K562 (cell line): ENCODE results near the gene PUM1. TPM values are rescaled to one million over a fixed set of nuclear protein-coding genes. Genes with fewer than 3 reads are reported as not detected.
A peak's percentile ranks its signal among the peaks of the same experiment; 100 is the strongest.

Experiments used
- ATAC-seq: fragments of 200-7000 bp; cut with Tn5 transposase; 3 replicates; pipeline ENCODE4 v1.9.1; 2020; ENCODE audit warnings: moderate library complexity
- BruUV-seq: library from RNA; stranded (reverse); fragments of 400-500 nt; replicated peaks from 2 replicates; lab custom pipeline; 2021; lab: Mats Ljungman, UMichigan
- CTCF ChIA-PET: fragments of 300-600 bp; formaldehyde crosslinking; extraction: SDS; loops from one replicate; lab custom pipeline; 2021; ENCODE audit warnings: low intra/inter-chr PET ratio; lab: Yijun Ruan, JAX
- POLR2A ChIA-PET: fragments of 300-600, 350-650 bp; sonication (Branson Sonifier 250); formaldehyde crosslinking; extraction: SDS; loops from one replicate; lab custom pipeline; 2021; ENCODE audit warnings: antibody characterized with exemption, inconsistent platforms; lab: Yijun Ruan, JAX
- DNase-seq, 4 experiments: peaks; one replicate each; pipeline versions ENCODE4 v3.0.0 to v3.0.0-alpha.2; 2011 to 2018; ENCODE audit warnings: low spot score in 3 of 4, mixed read lengths in 3 of 4; ENCODE audit errors: extremely low read depth in 1 of 4
- FAIRE-seq: peaks from 2 replicates; lab custom pipeline; 2011; peaks lifted over from hg19 to GRCh38; lab: Jason Lieb, UNC
- H2AFZ ChIP-seq: 2 replicates; pipeline ENCODE4 v1.6.0; 2011; ENCODE audit warnings: low read depth, low read length, control low read depth, inconsistent platforms
- H3K27ac ChIP-seq: fragments of 200-600 bp; 3 replicates; pipeline ENCODE4 v1.8.0; 2011; ENCODE audit warnings: low read depth, mild to moderate bottlenecking, control low read depth, inconsistent platforms, low read length, moderate library complexity, mixed read lengths; ENCODE audit errors: extremely low read depth
- H3K27me3 ChIP-seq, 2 experiments: fragments of 300-600 bp in 1 of 2; 2 replicates in 1 of 2; 3 replicates in 1 of 2; pipeline versions ENCODE4 v1.6.0 to v1.8.0; 2011; ENCODE audit warnings: inconsistent platforms in 2 of 2, low read length in 2 of 2, mild to moderate bottlenecking in 1 of 2, mixed read lengths in 1 of 2, moderate library complexity in 1 of 2; ENCODE audit not compliant: control insufficient read depth in 2 of 2, insufficient read depth in 2 of 2
- H3K36me3 ChIP-seq: fragments of 300-600 bp; 3 replicates; pipeline ENCODE4 v1.8.0; 2011; ENCODE audit warnings: mild to moderate bottlenecking, low read length, inconsistent platforms; ENCODE audit not compliant: control insufficient read depth, insufficient read depth
- H3K4me1 ChIP-seq, 2 experiments: fragments of 200-600 bp in 1 of 2; replicated peaks in 1 of 2; 2 replicates in 1 of 2; 3 replicates in 1 of 2; pipeline versions ENCODE4 v1.5.1 to v1.8.0; 2011; ENCODE audit warnings: inconsistent platforms in 2 of 2, low read length in 2 of 2, mild to moderate bottlenecking in 1 of 2, mixed read lengths in 1 of 2, moderate library complexity in 1 of 2; ENCODE audit not compliant: control insufficient read depth in 2 of 2, insufficient read depth in 2 of 2
- H3K4me2 ChIP-seq: 2 replicates; pipeline ENCODE4 v1.6.1; 2011; ENCODE audit warnings: low read length, control low read depth, inconsistent platforms, mixed read lengths; ENCODE audit not compliant: insufficient read depth
- H3K4me3 ChIP-seq: fragments of 200-600 bp; sonication (generic), shearing (Covaris generic); 2 replicates; pipeline ENCODE4 v1.5.1; 2016; ENCODE audit warnings: control low read depth, inconsistent platforms
- H3K79me2 ChIP-seq: fragments of 200-600 bp; 3 replicates; pipeline ENCODE4 v1.8.0; 2011; ENCODE audit warnings: low read length, inconsistent platforms; ENCODE audit not compliant: control insufficient read depth, insufficient read depth
- H3K9ac ChIP-seq, 2 experiments: 2 replicates each; pipeline versions ENCODE4 v1.6.0 to v1.6.1; 2011; ENCODE audit warnings: low read depth in 2 of 2, low read length in 2 of 2, control low read depth in 1 of 2, inconsistent platforms in 1 of 2, mild to moderate bottlenecking in 1 of 2, mixed read lengths in 1 of 2; ENCODE audit not compliant: insufficient read depth in 1 of 2
- H3K9me1 ChIP-seq: one replicate; pipeline ENCODE4 v1.6.0; 2011; ENCODE audit warnings: inconsistent platforms, mild to moderate bottlenecking, low read length, moderate library complexity; ENCODE audit not compliant: control insufficient read depth, insufficient read depth
- H3K9me3 ChIP-seq: replicated peaks from 2 replicates; pipeline ENCODE4 v1.5.1; 2011; ENCODE audit warnings: low read depth, low read length, inconsistent platforms; ENCODE audit not compliant: control insufficient read depth, insufficient read depth
- H4K20me1 ChIP-seq: replicated peaks from 2 replicates; pipeline ENCODE4 v1.6.1; 2011; ENCODE audit warnings: low read length, inconsistent platforms, mixed read lengths; ENCODE audit not compliant: control insufficient read depth, insufficient read depth
- BCOR ChIP-seq: fragments of 450-650 bp; IDR thresholded peaks from 2 replicates; pipeline ENCODE4 v1.6.1; 2016
- CEBPB ChIP-seq: fragments of 450-650 bp; IDR thresholded peaks from 2 replicates; pipeline ENCODE4 v1.6.1; 2016; ENCODE audit warnings: missing genetic modification characterization, missing compliant biosample characterization
- ELF1 ChIP-seq: fragments of 200-800 bp; sonication (Bioruptor generic); IDR thresholded peaks from 2 replicates; pipeline ENCODE4 v1.6.1; 2016; ENCODE audit warnings: missing genetic modification characterization, missing compliant biosample characterization
- TFAM ChIP-seq: fragments of 250-450 bp; sonication (Bioruptor Pico); conservative IDR thresholded peaks from 2 replicates; pipeline ENCODE4 v1.5.0; 2021; ENCODE audit warnings: mild to moderate bottlenecking, moderate library complexity
- WGBS: fragments of 100-300 bp; shearing (Covaris generic); methylation state at CpG from one replicate; pipeline ENCODE4 v1.1.6; 2016; ENCODE audit warnings: low coverage, mixed read lengths; ENCODE audit not compliant: insufficient coverage; ENCODE audit errors: missing lambda C conversion rate; 5-methylcytosine and 5-hydroxymethylcytosine counted together
- in situ Hi-C: fragments of 300-500 bp; cut with MboI; formaldehyde crosslinking; loops from 4 replicates; pipeline ENCODE4 v1.15.0; 2018; ENCODE audit warnings: inconsistent platforms, mixed read lengths
- intact Hi-C: fragments of 100-400 bp; cut with micrococcal nuclease; formaldehyde crosslinking; loops from 2 replicates; pipeline ENCODE4 v1.14.2; 2022
- polyA plus RNA-seq, 8 experiments: library from polyadenylated mRNA; depleted of rRNA in 4 of 8; stranded (reverse) in 5 of 8; unstranded in 3 of 8; fragments of >200 nt; fragmentation: Nextera tagmentation in 2 of 8; fragmentation: Illumina TruSeq in 1 of 8; extraction: Ambion mirVana in 2 of 8; extraction: Trizol in 1 of 8; gene quantifications; 2 replicates each; pipeline versions ENCODE4 v1.2.1 to v1.2.3, GENCODE V29; 2011 to 2014; ENCODE audit warnings: inconsistent platforms in 1 of 8, missing spikeins in 1 of 8
- total RNA-seq, 7 experiments: library from RNA; depleted of rRNA in 6 of 7; stranded (reverse); fragments of >200 nt in 6 of 7; fragmentation: Illumina TruSeq in 2 of 7; extraction: Trizol in 2 of 7; gene quantifications; 2 replicates each; pipeline versions ENCODE4 v1.2.1 to v1.2.3, GENCODE V29; 2011 to 2021; ENCODE audit warnings: low replicate concordance in 1 of 7
- TF ChIP-seq, protein P1 (sequence below): sonication (generic); formaldehyde crosslinking; IDR thresholded peaks from 2 replicates; pipeline ENCODE4 v1.8.0; 2023; ENCODE audit warnings: mild to moderate bottlenecking, missing genetic modification reagents
- TF ChIP-seq, protein P2 (sequence below): sonication (generic); formaldehyde crosslinking; IDR thresholded peaks from 2 replicates; pipeline ENCODE4 v1.8.0; 2022; ENCODE audit warnings: missing genetic modification reagents, mild to moderate bottlenecking, borderline replicate concordance

PUM1 gene
- total and polyA plus RNA-seq, 9 of the 15 experiments (the other 6 are each of a cell fraction or from before 2014, with no cell fraction given), result 37.7 to 104 (median 55.7) TPM

DNA sequence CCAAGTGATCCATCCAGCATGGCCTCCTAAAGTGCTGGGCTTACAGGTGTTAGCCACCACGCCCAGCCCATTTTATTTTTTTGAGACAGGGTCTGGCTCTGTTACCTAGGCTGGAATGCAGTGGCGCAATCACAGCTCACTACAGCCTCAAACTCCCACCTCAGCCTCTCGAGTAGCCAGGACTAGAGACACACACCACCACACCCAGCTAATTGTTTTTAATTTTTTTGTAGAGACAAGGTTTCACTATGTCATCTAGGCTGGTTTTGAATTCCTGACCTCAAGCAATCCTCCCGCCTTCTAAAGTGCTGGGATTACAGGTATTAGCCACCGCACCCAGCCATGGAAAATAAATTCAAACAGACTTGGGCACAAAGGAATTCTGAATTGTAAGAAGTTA, 31.9 kb downstream of the PUM1 start:
- ChIA-PET CTCF (interaction anchor here (0.6 kb wide), 1 partner anchor 20 kb away, joined by 3 read pairs; no protein-coding TSS in a partner anchor), POLR2A (no interaction called here)
- H3K27ac ChIP-seq, result peak overlapping the region; percentile 2; the same call in 1 of the 3 replicates
- H3K9me3 ChIP-seq, result no peaks in the 10 kb centered on the region
- ATAC-seq (no peak), DNase-seq (no peak), FAIRE-seq (no peak)
- intact Hi-C loops, result no loop called here
- no peak overlapping the region for H3K4me3 ChIP-seq
- BruUV-seq, result no TSS peak
- no peaks in the 10 kb centered on the region for H3K27me3 ChIP-seq
- peaks cover 12 to 22% of the 10 kb centered on the region in 2 experiments for H3K4me1 ChIP-seq
- H2AFZ ChIP-seq, result no peak overlapping the region
- H4K20me1 ChIP-seq, result peaks cover 76% of the 10 kb centered on the region
- peaks cover 50% of the 10 kb centered on the region for H3K36me3 ChIP-seq
- no peak overlapping the region for H3K4me2 ChIP-seq
- H3K9ac ChIP-seq, result no peak overlapping the region
- TF ChIP-seq, protein P1, sequence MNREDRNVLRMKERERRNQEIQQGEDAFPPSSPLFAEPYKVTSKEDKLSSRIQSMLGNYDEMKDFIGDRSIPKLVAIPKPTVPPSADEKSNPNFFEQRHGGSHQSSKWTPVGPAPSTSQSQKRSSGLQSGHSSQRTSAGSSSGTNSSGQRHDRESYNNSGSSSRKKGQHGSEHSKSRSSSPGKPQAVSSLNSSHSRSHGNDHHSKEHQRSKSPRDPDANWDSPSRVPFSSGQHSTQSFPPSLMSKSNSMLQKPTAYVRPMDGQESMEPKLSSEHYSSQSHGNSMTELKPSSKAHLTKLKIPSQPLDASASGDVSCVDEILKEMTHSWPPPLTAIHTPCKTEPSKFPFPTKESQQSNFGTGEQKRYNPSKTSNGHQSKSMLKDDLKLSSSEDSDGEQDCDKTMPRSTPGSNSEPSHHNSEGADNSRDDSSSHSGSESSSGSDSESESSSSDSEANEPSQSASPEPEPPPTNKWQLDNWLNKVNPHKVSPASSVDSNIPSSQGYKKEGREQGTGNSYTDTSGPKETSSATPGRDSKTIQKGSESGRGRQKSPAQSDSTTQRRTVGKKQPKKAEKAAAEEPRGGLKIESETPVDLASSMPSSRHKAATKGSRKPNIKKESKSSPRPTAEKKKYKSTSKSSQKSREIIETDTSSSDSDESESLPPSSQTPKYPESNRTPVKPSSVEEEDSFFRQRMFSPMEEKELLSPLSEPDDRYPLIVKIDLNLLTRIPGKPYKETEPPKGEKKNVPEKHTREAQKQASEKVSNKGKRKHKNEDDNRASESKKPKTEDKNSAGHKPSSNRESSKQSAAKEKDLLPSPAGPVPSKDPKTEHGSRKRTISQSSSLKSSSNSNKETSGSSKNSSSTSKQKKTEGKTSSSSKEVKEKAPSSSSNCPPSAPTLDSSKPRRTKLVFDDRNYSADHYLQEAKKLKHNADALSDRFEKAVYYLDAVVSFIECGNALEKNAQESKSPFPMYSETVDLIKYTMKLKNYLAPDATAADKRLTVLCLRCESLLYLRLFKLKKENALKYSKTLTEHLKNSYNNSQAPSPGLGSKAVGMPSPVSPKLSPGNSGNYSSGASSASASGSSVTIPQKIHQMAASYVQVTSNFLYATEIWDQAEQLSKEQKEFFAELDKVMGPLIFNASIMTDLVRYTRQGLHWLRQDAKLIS (CRISPR knock-in tag), result no peak
- TF ChIP-seq BCOR (no peak), CEBPB (tag) (0 out of 2 replicates have a peak, but pooled peaks have one; percentile 15), ELF1 (tag) (no peak), TFAM (CRISPR knock-in tag) (no peak)
- TF ChIP-seq, protein P2, sequence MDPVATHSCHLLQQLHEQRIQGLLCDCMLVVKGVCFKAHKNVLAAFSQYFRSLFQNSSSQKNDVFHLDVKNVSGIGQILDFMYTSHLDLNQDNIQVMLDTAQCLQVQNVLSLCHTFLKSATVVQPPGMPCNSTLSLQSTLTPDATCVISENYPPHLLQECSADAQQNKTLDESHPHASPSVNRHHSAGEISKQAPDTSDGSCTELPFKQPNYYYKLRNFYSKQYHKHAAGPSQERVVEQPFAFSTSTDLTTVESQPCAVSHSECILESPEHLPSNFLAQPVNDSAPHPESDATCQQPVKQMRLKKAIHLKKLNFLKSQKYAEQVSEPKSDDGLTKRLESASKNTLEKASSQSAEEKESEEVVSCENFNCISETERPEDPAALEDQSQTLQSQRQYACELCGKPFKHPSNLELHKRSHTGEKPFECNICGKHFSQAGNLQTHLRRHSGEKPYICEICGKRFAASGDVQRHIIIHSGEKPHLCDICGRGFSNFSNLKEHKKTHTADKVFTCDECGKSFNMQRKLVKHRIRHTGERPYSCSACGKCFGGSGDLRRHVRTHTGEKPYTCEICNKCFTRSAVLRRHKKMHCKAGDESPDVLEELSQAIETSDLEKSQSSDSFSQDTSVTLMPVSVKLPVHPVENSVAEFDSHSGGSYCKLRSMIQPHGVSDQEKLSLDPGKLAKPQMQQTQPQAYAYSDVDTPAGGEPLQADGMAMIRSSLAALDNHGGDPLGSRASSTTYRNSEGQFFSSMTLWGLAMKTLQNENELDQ (CRISPR knock-in tag), result no peak
- TF ChIP-seq, all 486 proteins: peak for 1
- Histone ChIP-seq H3K9me1 (no peaks in the 10 kb centered on the region), H3K79me2 (peaks cover 100% of the 10 kb centered on the region)
- in situ Hi-C loops, result no loop called here
- 89% methylated on average over 5 of the region's 5 CpGs for WGBS
